Medulla oblongata (tissue), 1 donor: ENCODE data around the gene CLASP2.
"Not testable (repeated sequence)": the region's sequence is repeated elsewhere in the genome, so short reads cannot be mapped to it uniquely, and the experiment has no call there.

Experiments used
- DNase-seq: peaks from one replicate; pipeline ENCODE4 v3.0.0-alpha.2; 2015; ENCODE audit errors: extremely low spot score

Gene CLASP2

GRCh38 chr3:33717866-33718594, at the start of gene CLASP2:
CLASP2 (minus strand) TSS chr3:33718254; CDS start chr3:33718002, 252 bp downstream.
- DNase-seq = peak; percentile 85

DNA sequence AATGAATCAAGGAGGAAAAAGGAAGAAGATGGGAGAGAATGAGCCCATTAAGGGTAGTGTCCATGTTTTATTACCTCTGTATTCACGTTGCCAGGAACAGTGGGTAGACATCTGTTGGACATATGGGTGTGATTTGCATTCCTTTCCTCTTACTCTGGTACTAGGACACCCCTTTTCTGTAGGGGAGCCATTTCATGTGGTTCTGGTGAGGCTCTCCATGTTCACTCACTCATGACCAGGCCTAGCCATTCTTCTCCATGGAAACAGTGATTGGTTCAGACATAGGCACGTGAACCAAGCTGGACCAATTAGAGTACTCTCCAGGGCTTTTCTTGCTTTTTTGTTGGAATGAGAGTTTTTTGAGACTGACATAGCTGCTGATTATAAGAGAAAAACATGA, 40.8 kb upstream of the CLASP2 start:
- no peak for DNase-seq

GRCh38 chr3:33758281-33758680, 40.2 kb upstream of the CLASP2 start:
- no peak for DNase-seq

DNA sequence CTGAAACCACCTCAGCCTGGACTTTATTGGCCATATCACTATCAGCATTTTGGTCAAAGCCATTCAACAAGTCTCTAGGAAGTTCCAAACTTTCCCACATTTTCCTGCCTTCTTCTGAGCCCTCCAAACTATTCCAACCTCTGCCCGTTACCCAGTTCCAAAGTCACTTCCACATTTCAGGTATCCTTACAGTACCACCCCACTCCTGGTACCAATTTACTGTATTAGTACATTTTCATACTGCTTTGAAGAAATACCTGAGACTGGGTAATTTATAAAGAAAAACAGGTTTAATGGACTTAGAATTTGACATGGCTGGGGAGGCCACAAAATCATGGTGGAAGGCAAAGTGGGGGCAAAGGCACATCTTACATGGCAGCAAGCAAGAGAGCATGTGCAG, 36.3 kb upstream of the CLASP2 start:
- DNase-seq = not testable (repeated sequence)

DNA sequence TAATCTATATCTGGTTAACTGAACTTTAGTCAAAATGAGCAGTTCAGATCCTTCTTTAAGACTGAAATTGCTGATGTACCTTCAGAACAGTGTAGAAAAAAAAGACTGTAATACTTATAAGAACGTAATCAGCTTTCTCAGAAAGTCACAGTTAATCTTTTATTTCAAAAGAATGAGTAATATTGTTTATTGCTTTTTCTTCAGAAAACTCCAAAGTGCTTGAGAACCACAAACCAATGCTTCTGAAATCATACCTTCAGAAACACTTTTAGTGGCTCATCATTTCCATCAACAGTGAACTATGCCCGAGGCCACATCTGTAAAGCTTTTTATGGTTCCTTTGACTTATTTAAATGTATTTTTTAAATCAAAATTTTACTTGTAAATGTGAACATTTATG, 33.3 kb upstream of the CLASP2 start:
- no peak for DNase-seq

GRCh38 chr3:33750211-33750548, 32.1 kb upstream of the CLASP2 start:
- DNase-seq = no peak

GRCh38 chr3:33749546-33750210, 31.6 kb upstream of the CLASP2 start:
- DNase-seq = no peak

- no peak for DNase-seq
These were observed 28.5 kb upstream of the CLASP2 start for GRCh38 chr3:33746416-33747116.

- DNase-seq = no peak
These were observed 19.1 kb upstream of the CLASP2 start for GRCh38 chr3:33737146-33737545.

GRCh38 chr3:33732394-33732793, 14.3 kb upstream of the CLASP2 start:
- no peak for DNase-seq

DNA sequence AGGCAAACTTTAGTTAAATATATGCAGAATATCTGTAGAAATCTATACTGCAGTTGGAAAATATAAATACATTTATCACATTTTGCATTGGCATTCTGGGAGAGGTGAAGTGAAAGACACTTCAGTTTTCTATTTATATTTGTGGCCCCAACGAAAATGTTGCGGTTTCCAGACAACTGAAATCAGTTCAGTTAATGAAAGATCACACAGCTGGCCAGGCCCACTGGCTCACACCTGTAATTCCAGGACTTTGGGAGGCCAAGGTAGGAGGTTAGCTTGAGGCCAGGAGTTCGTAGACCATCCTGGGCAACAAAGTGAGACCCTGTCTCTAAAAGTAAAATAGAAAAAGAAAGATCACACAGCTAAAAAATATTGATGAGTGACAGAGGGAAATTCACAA, 11.9 kb upstream of the CLASP2 start:
- no peak for DNase-seq

- DNase-seq = no peak
These were observed 6.2 kb upstream of the CLASP2 start for GRCh38 chr3:33724256-33724655.

DNA sequence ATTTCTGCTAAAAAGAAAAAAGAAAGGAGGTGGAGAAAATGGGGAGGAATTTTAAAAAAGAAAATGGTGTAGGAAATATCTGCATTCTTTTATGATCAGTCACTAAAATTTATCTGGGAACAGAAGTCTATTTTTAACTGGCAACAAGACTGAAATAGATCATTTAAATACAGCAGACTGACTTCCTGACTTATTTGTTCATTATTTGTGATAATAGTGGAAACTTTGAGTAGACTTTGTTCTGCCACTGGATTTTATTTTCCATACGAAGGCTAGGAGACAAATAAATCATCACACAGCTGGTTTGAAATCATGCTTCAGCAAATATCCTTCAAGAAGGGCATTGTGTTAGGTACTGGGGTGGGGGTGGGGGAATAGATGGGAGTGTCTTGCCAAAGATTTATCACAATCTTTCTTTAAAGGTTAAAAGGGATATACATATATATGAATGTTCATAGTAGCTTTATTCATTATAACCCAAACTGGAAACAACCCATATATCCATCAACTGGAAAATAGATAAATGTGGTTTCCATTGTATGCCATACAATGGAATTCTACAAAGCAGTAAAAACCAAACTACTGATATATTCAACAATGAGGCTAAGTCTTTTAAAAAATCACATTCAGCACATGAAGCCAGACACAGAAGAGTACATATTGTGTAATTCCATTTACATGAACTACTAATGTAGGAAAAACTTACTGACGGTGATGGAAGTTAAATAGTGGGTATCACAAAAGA, 4.7 kb upstream of the CLASP2 start:
- no peak for DNase-seq

DNA sequence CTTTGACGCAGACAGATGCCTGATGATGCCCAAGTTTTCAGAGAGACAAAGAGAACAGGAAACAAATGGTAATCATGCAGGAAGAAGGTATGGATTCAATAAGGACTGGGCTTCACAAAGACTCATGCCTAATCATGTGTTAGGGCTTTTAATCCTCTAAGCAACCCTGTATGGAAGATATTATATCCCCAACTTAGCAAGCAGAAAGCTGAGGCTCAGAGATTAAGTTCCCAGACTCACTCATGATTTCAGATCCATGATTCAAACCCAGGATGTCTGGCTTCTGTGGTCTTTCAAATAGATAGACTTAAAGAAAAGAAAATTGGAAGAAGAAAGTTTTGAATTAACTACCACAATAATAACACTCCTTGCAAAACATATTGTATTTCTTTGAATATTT, 4.1 kb upstream of the CLASP2 start:
- no peak for DNase-seq

- DNase-seq = no peak
These were observed 497 bp upstream of the CLASP2 start for GRCh38 chr3:33718595-33718907.

DNA sequence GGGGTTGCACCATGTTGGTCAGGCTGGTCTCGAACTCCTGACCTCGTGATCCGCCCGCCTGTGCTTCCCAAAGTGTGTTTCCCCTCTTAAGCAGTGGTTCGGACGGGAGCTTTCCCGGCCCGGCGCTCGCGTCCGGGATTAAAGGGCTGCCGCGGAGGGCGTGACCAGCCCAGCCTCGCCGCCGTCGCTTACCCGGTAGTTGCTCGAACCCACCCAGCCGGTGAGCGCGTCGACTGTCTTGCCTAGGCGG, 513 bp downstream of the CLASP2 start:
- no peak for DNase-seq

DNA sequence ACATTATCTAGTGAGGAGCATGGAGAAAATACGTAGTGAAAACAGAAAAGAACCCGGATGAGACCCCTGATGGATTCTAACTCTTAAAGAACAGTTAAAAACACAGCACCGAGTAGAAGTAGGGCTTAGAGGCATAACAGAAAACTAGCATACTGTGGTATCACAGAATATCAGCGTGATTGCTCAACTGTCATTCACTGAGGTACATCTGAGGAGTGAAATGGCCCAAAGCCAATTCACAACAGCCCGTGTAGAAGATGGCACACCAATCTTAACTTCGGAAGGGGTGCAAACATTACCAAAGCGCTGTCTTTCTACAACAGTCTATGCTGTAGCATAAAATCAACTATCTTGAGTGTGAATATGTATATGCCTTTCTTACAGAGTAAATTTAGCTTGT, 1.8 kb downstream of the CLASP2 start:
- DNase-seq = peak; percentile 20

- no peak for DNase-seq
These were observed 7.0 kb downstream of the CLASP2 start for GRCh38 chr3:33711100-33711499.

DNA sequence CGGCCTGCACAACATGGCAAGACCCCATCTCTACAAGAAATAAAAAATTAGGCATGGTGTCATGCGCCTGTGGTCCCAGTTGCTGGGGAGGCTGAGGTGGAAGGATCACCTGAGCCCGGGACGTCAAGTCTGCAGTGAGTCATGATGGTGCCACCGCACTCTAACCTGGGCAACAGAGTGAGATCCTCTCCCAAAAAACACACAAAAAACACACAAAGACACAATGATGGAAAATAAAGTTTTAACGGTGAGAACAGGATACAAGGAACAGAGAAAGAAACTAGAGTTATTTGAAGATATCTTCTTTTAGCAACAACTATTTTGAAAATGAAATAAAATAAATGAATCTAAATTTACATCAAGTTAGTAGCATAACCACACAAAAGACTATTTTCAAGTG, 12.0 kb downstream of the CLASP2 start:
- DNase-seq = no peak

DNA sequence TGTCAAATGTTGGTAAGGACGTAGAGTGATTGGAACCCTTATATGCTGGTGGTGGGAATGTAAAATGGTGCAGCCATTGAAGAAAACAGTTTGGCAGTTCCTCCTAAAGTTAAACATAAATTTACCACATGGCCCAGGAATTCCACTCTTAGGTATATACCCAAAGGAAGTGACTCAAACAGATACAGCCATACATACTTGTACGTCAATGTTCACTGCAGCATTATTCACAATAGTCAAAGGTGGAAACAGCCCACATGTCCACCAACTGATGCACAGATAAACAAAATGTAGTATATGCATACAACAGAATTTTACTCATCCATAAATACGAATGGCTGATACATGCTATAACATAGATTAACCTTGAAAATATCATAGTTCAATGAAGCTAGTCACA, 13.2 kb downstream of the CLASP2 start:
- DNase-seq = no peak

GRCh38 chr3:33699275-33699674, 18.8 kb downstream of the CLASP2 start:
- no peak for DNase-seq

DNA sequence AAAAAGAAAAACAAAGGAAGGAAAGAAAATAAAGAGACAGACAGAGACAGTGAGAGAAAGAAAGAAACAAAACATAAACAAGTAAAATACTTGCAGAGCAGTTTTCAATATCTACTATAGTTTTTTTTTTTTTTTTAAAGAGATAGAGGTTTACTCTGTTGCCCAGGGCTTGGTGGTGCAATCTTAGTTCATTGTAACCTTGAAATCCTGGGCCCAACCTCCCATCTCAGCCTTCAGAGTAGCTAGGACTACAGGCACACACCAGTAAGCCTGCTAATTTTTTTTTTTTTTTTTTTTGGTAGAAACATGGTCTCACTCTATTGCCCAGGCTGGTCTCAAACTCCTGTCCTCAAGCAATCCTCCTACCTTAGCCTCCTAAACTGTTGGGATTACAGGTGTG, 23.1 kb downstream of the CLASP2 start:
- no peak for DNase-seq

DNA sequence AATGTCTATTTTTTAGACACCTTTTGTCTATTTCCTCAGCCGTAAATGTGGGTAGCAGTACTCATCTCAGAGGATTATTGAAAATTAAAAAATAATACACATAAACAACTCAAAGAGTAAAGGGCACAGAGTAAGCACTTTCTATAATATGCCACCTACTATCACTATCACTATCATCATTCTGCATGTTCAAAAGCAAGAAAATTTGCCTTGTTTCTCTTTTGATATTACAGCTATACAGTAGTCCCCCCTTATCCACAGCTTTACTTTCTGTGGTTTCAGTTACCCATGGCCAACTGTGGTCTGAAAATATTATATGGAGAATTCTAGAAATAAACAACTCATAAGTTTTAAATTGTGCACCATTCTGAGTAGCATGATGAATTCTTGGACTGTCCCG, 27.7 kb downstream of the CLASP2 start:
- no peak for DNase-seq
